Mesothelial cell of epicardium (in vitro differentiated cells): ENCODE data around the gene R3HDM1. TPM values are rescaled to one million over a fixed set of nuclear protein-coding genes. Genes with fewer than 3 reads are reported as not detected.

Source experiments
- DNase-seq, 2 experiments: peaks; one replicate each; pipeline ENCODE4 v3.0.0; 2021; ENCODE audit warnings: low spot score in 2 of 2; ENCODE audit not compliant: unreplicated experiment in 2 of 2
- H3K27ac Mint-ChIP-seq: 2 replicates; pipeline ENCODE4 v1.8.0; 2021; ENCODE audit warnings: mixed read lengths
- H3K27me3 Mint-ChIP-seq: 2 replicates; pipeline ENCODE4 v1.8.0; 2021; ENCODE audit warnings: low read depth, mixed read lengths
- H3K36me3 Mint-ChIP-seq: 2 replicates; pipeline ENCODE4 v1.8.0; 2021; ENCODE audit warnings: mixed read lengths
- H3K4me1 Mint-ChIP-seq: 2 replicates; pipeline ENCODE4 v1.8.0; 2021; ENCODE audit warnings: mixed read lengths
- H3K4me3 Mint-ChIP-seq: 2 replicates; pipeline ENCODE4 v1.8.0; 2021; ENCODE audit warnings: mild to moderate bottlenecking, moderate library complexity, mixed read lengths
- H3K9me3 Mint-ChIP-seq: 2 replicates; pipeline ENCODE4 v1.8.0; 2021; ENCODE audit warnings: mixed read lengths
- total RNA-seq: library from RNA; stranded (reverse); gene quantifications from 3 replicates; pipeline ENCODE4 v1.2.1, GENCODE V29; 2021
- TF ChIP-seq, protein P1 (sequence below): fragments of 200-600 bp; sonication (generic); IDR thresholded peaks from one replicate; pipeline ENCODE4 v1.5.0; 2021; ENCODE audit warnings: antibody characterized with exemption; ENCODE audit not compliant: unreplicated experiment

The R3HDM1 gene
- total RNA-seq, 1 donor from 2014 or later, result 41.7 TPM

GRCh38 chr2:135552887-135553286 is 21.6 kb downstream of the R3HDM1 start:
- Mint-ChIP-seq H3K9me3 (peaks cover 15% of the 10 kb centered on the region), H3K4me3 (no peak overlapping the region), H3K4me1 (peaks cover 7% of the 10 kb centered on the region), H3K36me3 (peaks cover 15% of the 10 kb centered on the region), H3K27ac (no peak overlapping the region), H3K27me3 (no peaks in the 10 kb centered on the region)
- TF ChIP-seq, protein P1, sequence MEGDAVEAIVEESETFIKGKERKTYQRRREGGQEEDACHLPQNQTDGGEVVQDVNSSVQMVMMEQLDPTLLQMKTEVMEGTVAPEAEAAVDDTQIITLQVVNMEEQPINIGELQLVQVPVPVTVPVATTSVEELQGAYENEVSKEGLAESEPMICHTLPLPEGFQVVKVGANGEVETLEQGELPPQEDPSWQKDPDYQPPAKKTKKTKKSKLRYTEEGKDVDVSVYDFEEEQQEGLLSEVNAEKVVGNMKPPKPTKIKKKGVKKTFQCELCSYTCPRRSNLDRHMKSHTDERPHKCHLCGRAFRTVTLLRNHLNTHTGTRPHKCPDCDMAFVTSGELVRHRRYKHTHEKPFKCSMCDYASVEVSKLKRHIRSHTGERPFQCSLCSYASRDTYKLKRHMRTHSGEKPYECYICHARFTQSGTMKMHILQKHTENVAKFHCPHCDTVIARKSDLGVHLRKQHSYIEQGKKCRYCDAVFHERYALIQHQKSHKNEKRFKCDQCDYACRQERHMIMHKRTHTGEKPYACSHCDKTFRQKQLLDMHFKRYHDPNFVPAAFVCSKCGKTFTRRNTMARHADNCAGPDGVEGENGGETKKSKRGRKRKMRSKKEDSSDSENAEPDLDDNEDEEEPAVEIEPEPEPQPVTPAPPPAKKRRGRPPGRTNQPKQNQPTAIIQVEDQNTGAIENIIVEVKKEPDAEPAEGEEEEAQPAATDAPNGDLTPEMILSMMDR, result no peak
- DNase-seq, result no peak

GRCh38 chr2:135555311-135555710 is 24.0 kb downstream of the R3HDM1 start:
- peaks cover 15% of the 10 kb centered on the region for H3K9me3 Mint-ChIP-seq
- TF ChIP-seq, protein P1, result no peak
- no peak for DNase-seq
- H3K4me1 Mint-ChIP-seq, result peaks cover 7% of the 10 kb centered on the region
- no peak overlapping the region for H3K4me3 Mint-ChIP-seq
- no peaks in the 10 kb centered on the region for H3K27me3 Mint-ChIP-seq
- H3K27ac Mint-ChIP-seq, result no peak overlapping the region
- H3K36me3 Mint-ChIP-seq, result peaks cover 15% of the 10 kb centered on the region

- DNase-seq, result no peak
- peaks cover 17% of the 10 kb centered on the region for H3K36me3 Mint-ChIP-seq
- H3K27me3 Mint-ChIP-seq, result no peaks in the 10 kb centered on the region
- H3K4me3 Mint-ChIP-seq, result no peak overlapping the region
- peaks cover 15% of the 10 kb centered on the region for H3K9me3 Mint-ChIP-seq
- H3K4me1 Mint-ChIP-seq, result peaks cover 7% of the 10 kb centered on the region
- peak overlapping the region; percentile 8 for H3K27ac Mint-ChIP-seq
- TF ChIP-seq, protein P1, result no peak
Measured at GRCh38 chr2:135557530-135557929, 26.2 kb downstream of the R3HDM1 start.

DNA sequence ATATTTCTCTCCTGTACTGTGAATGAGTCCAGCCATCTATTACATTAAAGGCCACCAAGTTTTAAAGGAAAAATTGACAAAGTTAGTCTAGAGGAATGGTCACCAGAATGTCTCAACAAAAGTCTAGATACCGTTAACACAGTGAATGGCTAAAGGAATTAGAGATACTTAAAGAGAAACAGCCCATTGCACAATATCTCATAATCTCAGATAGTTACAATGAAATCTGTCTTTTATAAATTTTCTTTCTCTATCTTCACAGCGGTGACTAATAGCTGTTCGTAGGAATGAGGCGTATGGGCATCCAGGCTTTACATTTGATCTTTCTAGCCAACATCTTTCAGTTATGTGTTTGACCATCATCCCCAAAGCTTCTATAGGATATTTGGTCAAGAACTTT is 30.6 kb downstream of the R3HDM1 start:
- Mint-ChIP-seq H3K36me3 (peaks cover 2% of the 10 kb centered on the region), H3K4me3 (no peak overlapping the region), H3K27ac (no peak overlapping the region)

DNA sequence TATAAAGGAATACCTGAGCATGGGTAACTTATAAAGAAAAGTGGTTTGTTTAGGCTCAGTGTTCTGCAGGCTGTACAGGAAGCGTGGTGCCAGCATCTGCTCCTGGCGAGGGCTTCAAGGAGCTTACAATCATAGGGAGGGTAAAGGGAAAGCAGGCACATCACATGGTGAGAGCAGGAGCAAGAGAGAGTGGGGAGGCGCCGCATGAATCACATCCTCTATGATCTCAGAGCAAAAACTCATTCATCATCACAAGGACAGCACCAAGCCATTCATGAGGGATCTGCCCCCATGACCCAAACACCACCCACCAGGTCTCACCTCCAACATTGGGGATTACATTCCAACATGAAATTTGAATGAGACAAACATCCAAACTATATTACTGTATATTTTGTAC is 32.5 kb downstream of the R3HDM1 start:
- Mint-ChIP-seq H3K4me3 (no peak overlapping the region), H3K4me1 (no peaks in the 10 kb centered on the region), H3K9me3 (no peaks in the 10 kb centered on the region), H3K27me3 (no peaks in the 10 kb centered on the region), H3K36me3 (peaks cover 2% of the 10 kb centered on the region), H3K27ac (no peak overlapping the region)
- no peak for DNase-seq
- TF ChIP-seq, protein P1, result no peak

More for the DNA sequence above, 30.6 kb downstream of the R3HDM1 start:
- H3K9me3 Mint-ChIP-seq, result no peaks in the 10 kb centered on the region
- peaks cover 7% of the 10 kb centered on the region for H3K4me1 Mint-ChIP-seq
- no peaks in the 10 kb centered on the region for H3K27me3 Mint-ChIP-seq
- no peak for DNase-seq
- TF ChIP-seq, protein P1, result no peak

DNA sequence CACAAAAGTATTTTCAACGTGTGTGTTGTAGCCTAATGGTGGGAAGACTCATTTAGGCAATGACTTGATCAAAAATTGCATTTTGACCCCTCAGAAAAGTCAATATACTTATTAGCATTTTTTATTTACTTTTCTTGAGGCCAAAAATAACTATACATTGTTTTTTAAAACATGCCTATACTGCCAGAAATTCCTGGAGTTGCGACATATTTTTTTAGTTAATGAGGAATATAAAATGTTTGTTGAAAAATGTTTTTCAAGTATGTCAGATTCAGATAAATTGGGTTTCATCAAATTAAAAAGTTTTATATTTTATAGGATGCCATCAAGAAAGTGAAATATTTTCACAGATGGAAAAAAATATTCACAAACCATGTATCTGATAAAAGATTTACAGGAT is 39.6 kb downstream of the R3HDM1 start:
- no peak for DNase-seq
- TF ChIP-seq, protein P1, result no peak
- no peak overlapping the region for H3K27ac Mint-ChIP-seq
- no peak overlapping the region for H3K4me3 Mint-ChIP-seq
- H3K9me3 Mint-ChIP-seq, result no peaks in the 10 kb centered on the region
- H3K27me3 Mint-ChIP-seq, result no peaks in the 10 kb centered on the region
- peaks cover 5% of the 10 kb centered on the region for H3K36me3 Mint-ChIP-seq
- no peaks in the 10 kb centered on the region for H3K4me1 Mint-ChIP-seq
